Mucosa of descending colon (tissue), 3 donors: Measurements from ENCODE around the gene ATP2C2. TPM values are rescaled to one million over a fixed set of nuclear protein-coding genes. Genes with fewer than 3 reads are reported as not detected.

Experiments used
- ATAC-seq: fragments of 200-7000 bp; cut with Tn5 transposase; one replicate; pipeline ENCODE4 v1.9.1; 2020; ENCODE audit warnings: mild to moderate bottlenecking, moderate library complexity
- DNase-seq, 3 donors: peaks; one replicate each; pipeline ENCODE4 v3.0.0-alpha.2; 2020
- H3K36me3 ChIP-seq: fragments of 200-600 bp; one replicate; pipeline ENCODE4 v1.8.0; 2021; ENCODE audit warnings: low read depth, mild to moderate bottlenecking
- H3K4me1 ChIP-seq: fragments of 200-600 bp; one replicate; pipeline ENCODE4 v1.8.0; 2021; ENCODE audit warnings: low read depth, mild to moderate bottlenecking
- H3K4me3 ChIP-seq: fragments of 200-600 bp; one replicate; pipeline ENCODE4 v1.8.0; 2021; ENCODE audit warnings: mild to moderate bottlenecking
- H3K9me3 ChIP-seq: fragments of 200-600 bp; one replicate; pipeline ENCODE4 v1.8.0; 2021; ENCODE audit warnings: mild to moderate bottlenecking
- intact Hi-C, 2 donors: fragments of 100-400 bp; cut with DNase I in 1 of 2; cut with micrococcal nuclease in 1 of 2; formaldehyde crosslinking; loops; one replicate each; pipeline versions ENCODE4 v1.11.0 to v1.11.1; 2022; cut with DNase I, micrococcal nuclease
- total RNA-seq, 3 donors: library from RNA; stranded (reverse); fragmentation: NEBNext Ultra II Directional in 2 of 3; extraction: Animal tissue kit (Norgen Biotek cat#: 25700) in 2 of 3; gene quantifications; one replicate each; pipeline versions ENCODE4 v1.2.1 to v1.2.4, GENCODE V29; 2021 to 2023
- TF ChIP-seq, protein P1 (sequence below): fragments of 200-600 bp; IDR thresholded peaks from one replicate; pipeline ENCODE4 v1.8.0; 2022; ENCODE audit warnings: antibody characterized with exemption, mild to moderate bottlenecking
- donor health status: DM: no; HTN: no; CAD: no; lungs with moderate emphysema.
- donor health status: DM: no; HTN: no; CAD: no.
- donor health status: DM: no; HTN: yes; CAD: no.

The ATP2C2 gene
- total RNA-seq, 3 donors from 2014 or later = 98.8 to 322 (median 159) TPM

GRCh38 chr16:84453061-84453752 is 84.9 kb downstream of the ATP2C2 start:
- peaks cover 3% of the 10 kb centered on the region for H3K36me3 ChIP-seq
- no peak for ATAC-seq
- intact Hi-C loops = no loop called here
- DNase-seq = peak in 1 of 3 donors; percentile 12
- TF ChIP-seq, protein P1, sequence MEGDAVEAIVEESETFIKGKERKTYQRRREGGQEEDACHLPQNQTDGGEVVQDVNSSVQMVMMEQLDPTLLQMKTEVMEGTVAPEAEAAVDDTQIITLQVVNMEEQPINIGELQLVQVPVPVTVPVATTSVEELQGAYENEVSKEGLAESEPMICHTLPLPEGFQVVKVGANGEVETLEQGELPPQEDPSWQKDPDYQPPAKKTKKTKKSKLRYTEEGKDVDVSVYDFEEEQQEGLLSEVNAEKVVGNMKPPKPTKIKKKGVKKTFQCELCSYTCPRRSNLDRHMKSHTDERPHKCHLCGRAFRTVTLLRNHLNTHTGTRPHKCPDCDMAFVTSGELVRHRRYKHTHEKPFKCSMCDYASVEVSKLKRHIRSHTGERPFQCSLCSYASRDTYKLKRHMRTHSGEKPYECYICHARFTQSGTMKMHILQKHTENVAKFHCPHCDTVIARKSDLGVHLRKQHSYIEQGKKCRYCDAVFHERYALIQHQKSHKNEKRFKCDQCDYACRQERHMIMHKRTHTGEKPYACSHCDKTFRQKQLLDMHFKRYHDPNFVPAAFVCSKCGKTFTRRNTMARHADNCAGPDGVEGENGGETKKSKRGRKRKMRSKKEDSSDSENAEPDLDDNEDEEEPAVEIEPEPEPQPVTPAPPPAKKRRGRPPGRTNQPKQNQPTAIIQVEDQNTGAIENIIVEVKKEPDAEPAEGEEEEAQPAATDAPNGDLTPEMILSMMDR = no peak
- no peaks in the 10 kb centered on the region for H3K9me3 ChIP-seq
- no peaks in the 10 kb centered on the region for H3K4me1 ChIP-seq
- H3K4me3 ChIP-seq = no peak overlapping the region

DNA sequence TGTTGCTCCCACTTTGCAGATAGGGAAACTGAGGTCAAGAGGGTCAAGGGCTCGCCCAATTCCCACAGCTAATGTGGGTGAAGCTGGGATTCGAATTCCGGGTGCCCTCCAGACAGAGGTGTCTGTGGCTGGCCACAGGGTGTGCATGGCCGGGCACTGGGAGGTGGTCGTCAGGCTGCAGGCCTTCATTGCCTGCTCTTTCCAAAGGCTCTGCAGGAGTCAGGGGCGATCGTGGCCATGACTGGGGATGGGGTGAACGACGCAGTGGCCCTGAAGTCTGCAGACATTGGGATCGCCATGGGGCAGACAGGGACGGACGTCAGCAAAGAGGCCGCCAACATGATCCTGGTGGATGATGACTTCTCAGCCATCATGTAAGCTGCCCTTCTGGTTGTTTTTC is 86.3 kb downstream of the ATP2C2 start:
- DNase-seq (peak in 1 of 3 donors; percentile 10), ATAC-seq (no peak)
- TF ChIP-seq, protein P1 = no peak
- no peak overlapping the region for H3K4me3 ChIP-seq
- H3K4me1 ChIP-seq = no peaks in the 10 kb centered on the region
- H3K36me3 ChIP-seq = peaks cover 3% of the 10 kb centered on the region
- intact Hi-C loops = no loop called here
- no peaks in the 10 kb centered on the region for H3K9me3 ChIP-seq

DNA sequence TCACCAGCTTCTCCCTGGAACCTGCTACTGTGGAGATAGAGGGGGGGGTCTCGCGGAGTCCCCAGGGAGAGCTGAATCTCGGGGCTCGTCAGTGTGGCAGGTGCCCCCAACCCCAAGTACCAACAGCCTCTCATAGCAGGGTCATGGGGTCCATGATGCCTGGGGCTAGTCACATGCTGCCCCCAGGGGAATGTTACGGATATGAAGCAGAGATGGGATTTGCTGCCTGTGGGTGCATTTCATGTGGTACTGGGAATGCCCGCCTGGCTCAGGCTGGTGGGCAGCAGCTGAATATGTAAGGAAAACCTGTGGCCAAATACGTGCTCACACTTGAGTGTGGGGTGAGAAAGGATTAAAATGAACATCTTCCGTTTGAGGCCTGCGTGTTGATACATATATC is 86.7 kb downstream of the ATP2C2 start:
- ATAC-seq (no peak), DNase-seq (no peak)
- H3K4me1 ChIP-seq = no peaks in the 10 kb centered on the region
- H3K9me3 ChIP-seq = no peaks in the 10 kb centered on the region
- TF ChIP-seq, protein P1 = no peak
- H3K36me3 ChIP-seq = peaks cover 3% of the 10 kb centered on the region
- no peak overlapping the region for H3K4me3 ChIP-seq
- intact Hi-C loops = no loop called here

- TF ChIP-seq, protein P1 = no peak
- Histone ChIP-seq H3K9me3 (no peaks in the 10 kb centered on the region), H3K36me3 (no peaks in the 10 kb centered on the region), H3K4me1 (no peaks in the 10 kb centered on the region), H3K4me3 (no peak overlapping the region)
- DNase-seq = peak in 2 of 3 donors; percentile 26 to 28
- ATAC-seq = no peak
- intact Hi-C loops = no loop called here
Measured at GRCh38 chr16:84458606-84459532, 90.5 kb downstream of the ATP2C2 start.

- no peak for DNase-seq
- H3K9me3 ChIP-seq = no peaks in the 10 kb centered on the region
- no peak overlapping the region for H3K4me3 ChIP-seq
- no peaks in the 10 kb centered on the region for H3K36me3 ChIP-seq
- H3K4me1 ChIP-seq = no peaks in the 10 kb centered on the region
- TF ChIP-seq, protein P1 = no peak
- no peak for ATAC-seq
- intact Hi-C loops = no loop called here
Measured at GRCh38 chr16:84459533-84459894, 91.2 kb downstream of the ATP2C2 start.
